HepG2 (cell line): ENCODE measurements around the gene DRC7. TPM values are rescaled to one million over a fixed set of nuclear protein-coding genes. Genes with fewer than 3 reads are reported as not detected.
A peak's percentile ranks its signal among the peaks of the same experiment; 100 is the strongest.

Experiments
- ATF2 ChIP-seq: sonication (generic); formaldehyde crosslinking; IDR thresholded peaks from 2 replicates; pipeline ENCODE4 v1.4.0; 2020; ENCODE audit warnings: missing genetic modification reagents
- HOXA9 ChIP-seq: sonication (generic); formaldehyde crosslinking; IDR thresholded peaks from 2 replicates; pipeline ENCODE4 v1.8.1; 2022; ENCODE audit warnings: missing genetic modification reagents, mild to moderate bottlenecking, moderate library complexity, borderline replicate concordance
- NFRKB ChIP-seq: fragments of 450-650 bp; IDR thresholded peaks from 2 replicates; pipeline ENCODE4 v1.6.1; 2017
- NR2F6 ChIP-seq, 2 experiments: IDR thresholded peaks; 2 replicates each; pipeline ENCODE4 v1.6.1; 2016; ENCODE audit warnings: antibody characterized with exemption in 1 of 2, mild to moderate bottlenecking in 1 of 2
- SALL1 ChIP-seq: sonication (generic); formaldehyde crosslinking; IDR thresholded peaks from 2 replicates; pipeline ENCODE4 v1.8.0; 2022; ENCODE audit warnings: mild to moderate bottlenecking, missing genetic modification reagents
- SOX5 ChIP-seq: IDR thresholded peaks from 2 replicates; pipeline ENCODE4 v1.6.1; 2016; ENCODE audit warnings: borderline replicate concordance
- ZBTB7B ChIP-seq: sonication (generic); formaldehyde crosslinking; IDR thresholded peaks from 2 replicates; pipeline ENCODE4 v1.4.0; 2020; ENCODE audit warnings: missing genetic modification reagents
- ZFP41 ChIP-seq: sonication (generic); formaldehyde crosslinking; IDR thresholded peaks from 2 replicates; pipeline ENCODE4 v1.4.0; 2020; ENCODE audit warnings: mild to moderate bottlenecking, missing genetic modification reagents, borderline replicate concordance
- ZNF34 ChIP-seq: sonication (generic); formaldehyde crosslinking; IDR thresholded peaks from 2 replicates; pipeline ENCODE4 v1.4.0; 2020; ENCODE audit warnings: mild to moderate bottlenecking, missing genetic modification reagents, borderline replicate concordance
- ZNF44 ChIP-seq: sonication (generic); formaldehyde crosslinking; IDR thresholded peaks from 2 replicates; pipeline ENCODE4 v1.5.1; 2020; ENCODE audit warnings: mild to moderate bottlenecking, missing genetic modification reagents
- ZNF468 ChIP-seq: sonication (generic); formaldehyde crosslinking; IDR thresholded peaks from 2 replicates; pipeline ENCODE4 v1.8.0; 2022; ENCODE audit warnings: mild to moderate bottlenecking, moderate library complexity, missing genetic modification reagents
- ZNF577 ChIP-seq: sonication (generic); formaldehyde crosslinking; IDR thresholded peaks from 2 replicates; pipeline ENCODE4 v1.4.0; 2020; ENCODE audit warnings: mild to moderate bottlenecking, low read depth, missing genetic modification reagents, borderline replicate concordance
- ZNF605 ChIP-seq: sonication (generic); formaldehyde crosslinking; IDR thresholded peaks from 2 replicates; pipeline ENCODE4 v1.8.0; 2022; ENCODE audit warnings: mild to moderate bottlenecking, missing genetic modification reagents
- ZNF644 ChIP-seq: IDR thresholded peaks from 2 replicates; pipeline ENCODE4 v1.6.1; 2016; ENCODE audit warnings: low read depth
- ZNF775 ChIP-seq: sonication (generic); formaldehyde crosslinking; IDR thresholded peaks from 2 replicates; pipeline ENCODE4 v1.4.0; 2020; ENCODE audit warnings: missing genetic modification reagents, mild to moderate bottlenecking, moderate library complexity, borderline replicate concordance
- ZNF841 ChIP-seq: sonication (generic); formaldehyde crosslinking; IDR thresholded peaks from 2 replicates; pipeline ENCODE4 v1.8.1; 2023; ENCODE audit warnings: missing genetic modification reagents, borderline replicate concordance
- ZNF850 ChIP-seq: sonication (generic); formaldehyde crosslinking; conservative IDR thresholded peaks from 2 replicates; pipeline ENCODE4 v1.9.0; 2021; ENCODE audit warnings: mild to moderate bottlenecking, missing genetic modification reagents
- ZUFSP ChIP-seq: sonication (generic); formaldehyde crosslinking; IDR thresholded peaks from 2 replicates; pipeline ENCODE4 v1.9.0; 2021; ENCODE audit warnings: missing genetic modification reagents, mild to moderate bottlenecking, borderline replicate concordance
- ZZZ3 ChIP-seq: sonication (generic); formaldehyde crosslinking; IDR thresholded peaks from 2 replicates; pipeline ENCODE4 v1.4.0; 2020; ENCODE audit warnings: missing genetic modification reagents, mild to moderate bottlenecking, borderline replicate concordance
- polyA plus RNA-seq, 8 experiments: library from polyadenylated mRNA; depleted of rRNA in 3 of 8; stranded (reverse) in 7 of 8; unstranded in 1 of 8; fragments of >200 nt; fragmentation: Illumina TruSeq in 4 of 8; extraction: Trizol in 4 of 8; gene quantifications; 2 replicates each; pipeline versions ENCODE4 v1.2.1 to v1.2.3, GENCODE V29; 2011 to 2016; ENCODE audit warnings: low read depth in 4 of 8, missing spikeins in 1 of 8, mixed read lengths in 1 of 8; ENCODE audit not compliant: insufficient read depth in 1 of 8
- total RNA-seq, 5 experiments: library from RNA; depleted of rRNA; stranded (reverse); fragments of >200 nt; fragmentation: Illumina TruSeq; extraction: Trizol; gene quantifications; 2 replicates each; pipeline ENCODE4 v1.2.3, GENCODE V29; 2016; ENCODE audit warnings: low read depth in 1 of 5
- TF ChIP-seq, protein P1 (sequence below): sonication (generic); formaldehyde crosslinking; IDR thresholded peaks from 2 replicates; pipeline ENCODE4 v1.5.0; 2020; ENCODE audit warnings: mild to moderate bottlenecking, missing genetic modification reagents

The DRC7 gene
- total and polyA plus RNA-seq, 2 of the 13 experiments (the other 11 are each of a cell fraction or from before 2014, with no cell fraction given) = 2.7 to 3.4 TPM

DNA sequence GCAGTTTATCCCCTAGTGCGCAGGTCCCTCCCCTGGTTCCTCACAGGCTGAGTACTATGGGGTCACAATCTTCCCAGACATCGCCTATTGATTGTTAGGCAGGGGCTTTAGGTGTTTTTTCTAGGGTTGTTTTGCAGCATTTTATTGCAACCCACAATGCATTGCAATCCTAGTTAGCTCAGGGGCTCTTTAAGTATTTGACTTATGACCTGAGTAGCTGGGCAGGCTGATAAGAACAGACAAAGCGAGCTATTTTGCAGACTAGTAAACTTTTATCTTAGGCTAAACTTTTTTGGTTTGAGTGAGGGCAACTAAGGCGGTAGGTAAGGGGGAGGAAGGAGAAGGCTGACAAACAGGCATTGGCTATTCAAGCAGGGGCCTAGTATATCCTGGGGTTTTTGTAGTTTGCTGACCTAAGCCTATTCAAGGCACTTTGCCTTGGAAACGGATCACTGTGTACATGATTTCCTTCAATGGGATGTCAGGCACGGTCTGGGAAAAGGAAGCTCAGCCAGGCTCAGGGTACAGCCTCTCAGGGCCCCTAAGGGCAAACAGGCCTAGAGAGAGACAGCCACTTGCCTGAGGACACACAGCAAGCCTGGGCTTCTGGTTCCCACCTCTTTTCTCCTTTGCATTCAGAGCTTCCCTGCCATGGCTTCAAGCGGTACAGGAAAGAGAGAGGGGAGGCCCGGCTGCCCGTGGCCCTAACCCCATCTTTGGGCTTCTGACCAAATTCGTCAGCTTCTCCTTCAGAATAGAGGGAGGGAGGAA, 6.4 kb downstream of the DRC7 start (continued):
- TF ChIP-seq, protein P1, sequence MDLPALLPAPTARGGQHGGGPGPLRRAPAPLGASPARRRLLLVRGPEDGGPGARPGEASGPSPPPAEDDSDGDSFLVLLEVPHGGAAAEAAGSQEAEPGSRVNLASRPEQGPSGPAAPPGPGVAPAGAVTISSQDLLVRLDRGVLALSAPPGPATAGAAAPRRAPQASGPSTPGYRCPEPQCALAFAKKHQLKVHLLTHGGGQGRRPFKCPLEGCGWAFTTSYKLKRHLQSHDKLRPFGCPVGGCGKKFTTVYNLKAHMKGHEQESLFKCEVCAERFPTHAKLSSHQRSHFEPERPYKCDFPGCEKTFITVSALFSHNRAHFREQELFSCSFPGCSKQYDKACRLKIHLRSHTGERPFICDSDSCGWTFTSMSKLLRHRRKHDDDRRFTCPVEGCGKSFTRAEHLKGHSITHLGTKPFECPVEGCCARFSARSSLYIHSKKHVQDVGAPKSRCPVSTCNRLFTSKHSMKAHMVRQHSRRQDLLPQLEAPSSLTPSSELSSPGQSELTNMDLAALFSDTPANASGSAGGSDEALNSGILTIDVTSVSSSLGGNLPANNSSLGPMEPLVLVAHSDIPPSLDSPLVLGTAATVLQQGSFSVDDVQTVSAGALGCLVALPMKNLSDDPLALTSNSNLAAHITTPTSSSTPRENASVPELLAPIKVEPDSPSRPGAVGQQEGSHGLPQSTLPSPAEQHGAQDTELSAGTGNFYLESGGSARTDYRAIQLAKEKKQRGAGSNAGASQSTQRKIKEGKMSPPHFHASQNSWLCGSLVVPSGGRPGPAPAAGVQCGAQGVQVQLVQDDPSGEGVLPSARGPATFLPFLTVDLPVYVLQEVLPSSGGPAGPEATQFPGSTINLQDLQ = 0 out of 2 replicates have a peak, but pooled peaks have one; percentile 9
- TF ChIP-seq ATF2 (CRISPR knock-in tag) (0 out of 2 replicates have a peak, but pooled peaks have one; percentile 2), ZNF850 (CRISPR knock-in tag) (no peak), NFRKB (no peak), ZBTB7B (0 out of 2 replicates have a peak, but pooled peaks have one; percentile 18), ZNF841 (CRISPR knock-in tag) (no peak), HOXA9 (CRISPR knock-in tag) (no peak), SALL1 (peak; percentile 73), ZNF468 (CRISPR knock-in tag) (no peak), ZUFSP (CRISPR knock-in tag) (no peak), NR2F6 (IDR thresholded peaks at IDR 0.05) (peak; percentile 81), NR2F6 (CRISPR knock-in tag; IDR thresholded peaks at IDR 0.05) (peak; percentile 61), ZNF577 (no peak), ZNF44 (CRISPR knock-in tag) (0 out of 2 replicates have a peak, but pooled peaks have one; percentile 59), SOX5 (no peak), ZNF775 (CRISPR knock-in tag) (0 out of 2 replicates have a peak, but pooled peaks have one; percentile 36), ZNF644 (CRISPR knock-in tag) (no peak), ZNF605 (CRISPR knock-in tag) (0 out of 2 replicates have a peak, but pooled peaks have one; percentile 56), ZFP41 (CRISPR knock-in tag) (no peak), ZNF34 (0 out of 2 replicates have a peak, but pooled peaks have one; percentile 53), ZZZ3 (CRISPR knock-in tag) (no peak)
